Activated CD8-positive, alpha-beta memory T cell treated with anti-CD3 and anti-CD28 coated beads, Interleukin-2, amount 50 U/mL, for 48 hours (primary cell): ENCODE measurements around the gene GRAMD1A.
"Not testable (repeated sequence)": the region's sequence is repeated elsewhere in the genome, so short reads cannot be mapped to it uniquely, and the experiment has no call there.

Experiments used
- DNase-seq: peaks from one replicate; pipeline ENCODE4 v3.0.0-alpha.2; 2020

The GRAMD1A gene

GRCh38 chr19:35004517-35005255 is 4.6 kb downstream of the GRAMD1A start:
- DNase-seq = no peak

- DNase-seq = no peak
Measured at GRCh38 chr19:35005256-35005977, 5.3 kb downstream of the GRAMD1A start.

GRCh38 chr19:35006007-35006341 is 5.9 kb downstream of the GRAMD1A start:
- not testable (repeated sequence) for DNase-seq

- no peak for DNase-seq
Measured at GRCh38 chr19:35006342-35006998, 6.3 kb downstream of the GRAMD1A start.

- no peak for DNase-seq
Measured at GRCh38 chr19:35006999-35007365, 6.9 kb downstream of the GRAMD1A start.

GRCh38 chr19:35007427-35007826 is 7.3 kb downstream of the GRAMD1A start:
- not testable (repeated sequence) for DNase-seq

GRCh38 chr19:35008891-35009341 is 8.8 kb downstream of the GRAMD1A start:
- DNase-seq = no peak

GRCh38 chr19:35009424-35010415 is 9.6 kb downstream of the GRAMD1A start:
- DNase-seq = no peak

- no peak for DNase-seq
Measured at GRCh38 chr19:35011091-35011689, 11.1 kb downstream of the GRAMD1A start.

GRCh38 chr19:35011737-35012682 is 11.9 kb downstream of the GRAMD1A start:
- no peak for DNase-seq

- peak; percentile 94 for DNase-seq
Measured at GRCh38 chr19:35013041-35013819, 13.1 kb downstream of the GRAMD1A start.

- DNase-seq = no peak
Measured at GRCh38 chr19:35013820-35014754, 14.0 kb downstream of the GRAMD1A start.

GRCh38 chr19:35014774-35015173 is 14.7 kb downstream of the GRAMD1A start:
- not testable (repeated sequence) for DNase-seq

- DNase-seq = no peak
Measured at GRCh38 chr19:35015270-35015953, 15.3 kb downstream of the GRAMD1A start.

GRCh38 chr19:35015954-35016351 is 15.8 kb downstream of the GRAMD1A start:
- DNase-seq = no peak

- no peak for DNase-seq
Measured at GRCh38 chr19:35017507-35017906, 17.4 kb downstream of the GRAMD1A start.

GRCh38 chr19:35018379-35018778 is 18.3 kb downstream of the GRAMD1A start:
- no peak for DNase-seq

- no peak for DNase-seq
Measured at GRCh38 chr19:35019144-35019543, 19.0 kb downstream of the GRAMD1A start.
